HCT116 (cell line): ENCODE measurements around the gene TAF3. TPM values are rescaled to one million over a fixed set of nuclear protein-coding genes. Genes with fewer than 3 reads are reported as not detected.

Source experiments
- ATAC-seq: fragments of 200-7000 bp; cut with Tn5 transposase; 2 replicates; pipeline ENCODE4 v1.9.1; 2020; ENCODE audit warnings: mild to moderate bottlenecking, moderate library complexity
- BruUV-seq: library from RNA; stranded (reverse); fragments of 400-500 nt; replicated peaks from 2 replicates; lab custom pipeline; 2021; lab: Mats Ljungman, UMichigan
- CTCF ChIA-PET: fragments of 300-600 bp; sonication (Branson Sonifier 250); formaldehyde crosslinking; loops from one replicate; lab custom pipeline; 2021; ENCODE audit warnings: antibody characterized with exemption; lab: Charles Lee
- POLR2A ChIA-PET: fragments of 300-600, 350-600 bp; sonication (Branson Sonifier 250); formaldehyde crosslinking; loops from one replicate; lab custom pipeline; 2021; ENCODE audit warnings: antibody characterized with exemption; lab: Charles Lee
- RAD21 ChIA-PET, 2 experiments: fragments of 300-600 bp; sonication (Branson Sonifier 250); formaldehyde crosslinking; loops; one replicate each; lab custom pipeline; 2023; ENCODE audit warnings: low total read pairs in 2 of 2; ENCODE audit not compliant: uncharacterized antibody in 2 of 2, unreplicated experiment in 2 of 2, low non-redundant PET in 1 of 2; lab: Charles Lee
- DNase-seq: peaks from one replicate; pipeline ENCODE4 v3.0.0-alpha.2; 2010; ENCODE audit warnings: low read depth, low spot score
- H2AFZ ChIP-seq: fragments of 200-600 bp; shearing (Covaris generic), sonication (generic); 2 replicates; pipeline ENCODE4 v1.6.1; 2017; ENCODE audit warnings: low read depth, mixed run types, mixed read lengths, antibody characterized with exemption, low read length; ENCODE audit not compliant: poor library complexity, severe bottlenecking
- H3K27ac ChIP-seq: 2 replicates; pipeline ENCODE4 v1.5.1; 2012; ENCODE audit warnings: low read depth, low read length
- H3K27me3 ChIP-seq: fragments of 200-600 bp; sonication (generic); 2 replicates; pipeline ENCODE4 v1.6.1; 2016; ENCODE audit warnings: mixed run types, low read length, mixed read lengths; ENCODE audit not compliant: insufficient read depth
- H3K36me3 ChIP-seq, 2 experiments: fragments of 200-500 bp in 1 of 2; fragments of 200-600 bp in 1 of 2; sonication (Bioruptor generic) in 1 of 2; sonication (generic) in 1 of 2; 2 replicates each; pipeline versions ENCODE4 v1.5.1 to v1.6.1; 2014 to 2016; ENCODE audit warnings: low read length in 2 of 2, inconsistent platforms in 1 of 2, mixed read lengths in 1 of 2, mixed run types in 1 of 2; ENCODE audit not compliant: insufficient read depth in 2 of 2, control insufficient read depth in 1 of 2
- H3K4me1 ChIP-seq, 2 experiments: fragments of 200-600 bp in 1 of 2; sonication (generic) in 1 of 2; 2 replicates each; pipeline versions ENCODE4 v1.5.1 to v1.6.1; 2012 to 2017; ENCODE audit warnings: low read length in 2 of 2, inconsistent platforms in 1 of 2, mild to moderate bottlenecking in 1 of 2, mixed read lengths in 1 of 2, mixed run types in 1 of 2, moderate library complexity in 1 of 2; ENCODE audit not compliant: insufficient read depth in 2 of 2, control insufficient read depth in 1 of 2
- H3K4me2 ChIP-seq: fragments of 200-600 bp; sonication (generic); 2 replicates; pipeline ENCODE4 v1.6.1; 2017; ENCODE audit warnings: mixed run types, low read length, mixed read lengths
- H3K4me3 ChIP-seq, 2 experiments: fragments of 200-600 bp in 1 of 2; sonication (generic) in 1 of 2; replicated peaks in 1 of 2; 2 replicates each; pipeline ENCODE4 v1.5.1; 2011 to 2016; ENCODE audit warnings: low read length in 2 of 2, control low read depth in 1 of 2, low read depth in 1 of 2, mild to moderate bottlenecking in 1 of 2, mixed read lengths in 1 of 2, mixed run types in 1 of 2
- H3K79me2 ChIP-seq: fragments of 200-600 bp; sonication (generic); 2 replicates; pipeline ENCODE4 v1.6.1; 2017; ENCODE audit warnings: mild to moderate bottlenecking, mixed run types, low read length, moderate library complexity, mixed read lengths; ENCODE audit not compliant: insufficient read depth
- H3K9ac ChIP-seq: fragments of 200-600 bp; sonication (generic); 2 replicates; pipeline ENCODE4 v1.6.1; 2016; ENCODE audit warnings: low read length, mixed read lengths
- H3K9me2 ChIP-seq: fragments of 200-600 bp; sonication (generic), shearing (Covaris generic); 2 replicates; pipeline ENCODE4 v1.6.1; 2017; ENCODE audit warnings: mixed run types, mild to moderate bottlenecking, moderate library complexity; ENCODE audit not compliant: insufficient read depth
- H3K9me3 ChIP-seq, 2 experiments: fragments of 200-500 bp in 1 of 2; fragments of 200-600 bp in 1 of 2; sonication (Bioruptor generic) in 1 of 2; sonication (generic) in 1 of 2; 2 replicates each; pipeline ENCODE4 v1.6.1; 2014 to 2017; ENCODE audit warnings: low read length in 2 of 2, mixed read lengths in 2 of 2, inconsistent platforms in 1 of 2, low read depth in 1 of 2, mild to moderate bottlenecking in 1 of 2, mixed run types in 1 of 2, moderate library complexity in 1 of 2; ENCODE audit not compliant: control insufficient read depth in 1 of 2, insufficient read depth in 1 of 2
- H4K20me1 ChIP-seq: fragments of 200-600 bp; sonication (generic), shearing (Covaris generic); 2 replicates; pipeline ENCODE4 v1.6.1; 2017; ENCODE audit warnings: mixed run types, mild to moderate bottlenecking, moderate library complexity; ENCODE audit not compliant: insufficient read depth
- CEBPB ChIP-seq: IDR thresholded peaks from 2 replicates; pipeline ENCODE4 v1.6.1; 2012; ENCODE audit warnings: low read depth
- EGR1 ChIP-seq: IDR thresholded peaks from 2 replicates; pipeline ENCODE4 v1.6.1; 2012; ENCODE audit warnings: low read depth
- ELF1 ChIP-seq: IDR thresholded peaks from 2 replicates; pipeline ENCODE4 v1.6.1; 2012; ENCODE audit warnings: low read depth, borderline replicate concordance
- EZH2 ChIP-seq: fragments of 200-600 bp; sonication (generic); IDR thresholded peaks from 2 replicates; pipeline ENCODE4 v1.6.1; 2017; ENCODE audit warnings: antibody characterized with exemption, mixed run types
- EZH2phosphoT487 ChIP-seq: fragments of 200-600 bp; IDR thresholded peaks from 2 replicates; pipeline ENCODE4 v1.6.1; 2018; ENCODE audit warnings: antibody characterized with exemption, borderline replicate concordance
- RAD21 ChIP-seq: IDR thresholded peaks from 2 replicates; pipeline ENCODE4 v1.6.1; 2012; ENCODE audit warnings: low read depth, mild to moderate bottlenecking
- SRF ChIP-seq: IDR thresholded peaks from 2 replicates; pipeline ENCODE4 v1.6.1; 2012; ENCODE audit warnings: low read depth
- ZNF274 ChIP-seq: fragments of 200-500 bp; sonication (Bioruptor generic); IDR thresholded peaks from 2 replicates; pipeline ENCODE4 v1.6.1; 2014; ENCODE audit warnings: mild to moderate bottlenecking, low read depth, low read length, inconsistent platforms
- intact Hi-C: fragments of 100-400 bp; cut with micrococcal nuclease; formaldehyde crosslinking; loops from 2 replicates; pipeline ENCODE4 v1.10.0; 2022
- total RNA-seq: library from RNA; stranded (reverse); gene quantifications from one replicate; pipeline ENCODE4 v1.2.1, GENCODE V29; 2021; ENCODE audit not compliant: unreplicated experiment
- TF ChIP-seq, protein P1 (sequence below): IDR thresholded peaks from 2 replicates; pipeline ENCODE4 v1.6.1; 2012
- TF ChIP-seq, protein P2 (sequence below): IDR thresholded peaks from 2 replicates; pipeline ENCODE4 v1.6.1; 2012
- TF ChIP-seq, protein P3 (sequence below), 3 experiments: fragments of 200-600 bp in 1 of 3; sonication (generic) in 1 of 3; IDR thresholded peaks in 2 of 3; conservative IDR thresholded peaks in 1 of 3; 2 replicates each; pipeline ENCODE4 v1.5.1; 2012 to 2017; ENCODE audit warnings: low read depth in 2 of 3, low read length in 2 of 3, antibody characterized with exemption in 1 of 3, borderline replicate concordance in 1 of 3, control low read depth in 1 of 3, mild to moderate bottlenecking in 1 of 3, mixed read lengths in 1 of 3, mixed run types in 1 of 3, moderate library complexity in 1 of 3; ENCODE audit not compliant: insufficient read depth in 1 of 3

TAF3 gene
- total RNA-seq, 1 experiment from 2014 or later: 8.0 TPM

DNA sequence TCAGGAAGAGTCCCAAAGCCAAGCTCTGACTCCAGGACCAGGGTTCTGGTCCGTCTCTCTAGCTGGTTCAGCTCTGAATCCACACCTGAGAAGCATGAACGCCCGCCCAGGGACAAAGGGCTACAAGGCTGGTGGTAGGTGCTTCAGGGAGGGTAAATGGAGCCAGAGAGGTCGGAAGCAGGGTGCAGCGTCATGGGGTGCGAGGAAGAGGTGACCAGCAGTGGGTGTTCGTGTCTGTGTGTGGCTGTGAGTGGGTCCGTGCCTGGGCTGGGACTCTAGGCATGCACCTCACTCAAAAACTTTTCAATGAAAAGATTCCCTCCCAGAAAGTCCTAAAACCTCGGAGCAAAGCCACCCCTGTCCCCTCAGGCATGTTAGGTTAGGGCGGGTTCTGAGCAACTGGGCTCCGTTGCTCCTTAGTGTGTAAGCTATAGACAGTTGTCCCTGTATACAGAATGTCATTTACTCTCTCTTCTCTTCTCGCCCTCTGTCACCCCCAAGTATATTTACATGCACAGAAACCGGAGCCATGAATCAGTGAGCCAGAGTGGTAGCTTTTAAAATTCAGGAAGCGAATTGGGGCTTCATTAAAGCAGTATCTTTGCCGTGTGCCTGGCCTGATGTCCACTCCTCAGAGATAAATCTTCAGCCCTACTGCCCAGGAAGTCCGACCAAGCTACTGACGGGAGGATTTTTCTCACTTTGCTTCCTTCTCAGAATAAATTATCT, 223.9 kb downstream of the TAF3 start:
- ChIA-PET POLR2A (no interaction called here), RAD21 (no interaction called here), CTCF (no interaction called here)
- no peak overlapping the region for H3K27ac ChIP-seq
- no peaks in the 10 kb centered on the region for H4K20me1 ChIP-seq
- no peaks in the 10 kb centered on the region for H3K9me2 ChIP-seq
- no TSS peak for BruUV-seq
- no peak overlapping the region for H3K9ac ChIP-seq
- H3K27me3 ChIP-seq: peaks cover 74% of the 10 kb centered on the region
- TF ChIP-seq EGR1 (no peak), EZH2phosphoT487 (no peak), EZH2 (no peak), SRF (no peak), RAD21 (no peak), ZNF274 (no peak), CEBPB (no peak), ELF1 (no peak)
- TF ChIP-seq, protein P1, sequence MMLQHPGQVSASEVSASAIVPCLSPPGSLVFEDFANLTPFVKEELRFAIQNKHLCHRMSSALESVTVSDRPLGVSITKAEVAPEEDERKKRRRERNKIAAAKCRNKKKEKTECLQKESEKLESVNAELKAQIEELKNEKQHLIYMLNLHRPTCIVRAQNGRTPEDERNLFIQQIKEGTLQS: no peak
- TF ChIP-seq, protein P2, sequence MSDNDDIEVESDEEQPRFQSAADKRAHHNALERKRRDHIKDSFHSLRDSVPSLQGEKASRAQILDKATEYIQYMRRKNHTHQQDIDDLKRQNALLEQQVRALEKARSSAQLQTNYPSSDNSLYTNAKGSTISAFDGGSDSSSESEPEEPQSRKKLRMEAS: no peak
- TF ChIP-seq, protein P3, sequence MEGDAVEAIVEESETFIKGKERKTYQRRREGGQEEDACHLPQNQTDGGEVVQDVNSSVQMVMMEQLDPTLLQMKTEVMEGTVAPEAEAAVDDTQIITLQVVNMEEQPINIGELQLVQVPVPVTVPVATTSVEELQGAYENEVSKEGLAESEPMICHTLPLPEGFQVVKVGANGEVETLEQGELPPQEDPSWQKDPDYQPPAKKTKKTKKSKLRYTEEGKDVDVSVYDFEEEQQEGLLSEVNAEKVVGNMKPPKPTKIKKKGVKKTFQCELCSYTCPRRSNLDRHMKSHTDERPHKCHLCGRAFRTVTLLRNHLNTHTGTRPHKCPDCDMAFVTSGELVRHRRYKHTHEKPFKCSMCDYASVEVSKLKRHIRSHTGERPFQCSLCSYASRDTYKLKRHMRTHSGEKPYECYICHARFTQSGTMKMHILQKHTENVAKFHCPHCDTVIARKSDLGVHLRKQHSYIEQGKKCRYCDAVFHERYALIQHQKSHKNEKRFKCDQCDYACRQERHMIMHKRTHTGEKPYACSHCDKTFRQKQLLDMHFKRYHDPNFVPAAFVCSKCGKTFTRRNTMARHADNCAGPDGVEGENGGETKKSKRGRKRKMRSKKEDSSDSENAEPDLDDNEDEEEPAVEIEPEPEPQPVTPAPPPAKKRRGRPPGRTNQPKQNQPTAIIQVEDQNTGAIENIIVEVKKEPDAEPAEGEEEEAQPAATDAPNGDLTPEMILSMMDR (IDR thresholded peaks at IDR 0.05 in 2 of 3, conservative IDR thresholded peaks at IDR 0.05 in 1 of 3; ENCODE audit: borderline replicate concordance in 1 of 3, insufficient read depth in 1 of 3, low read depth in 2 of 3, low read length in 2 of 3): no peak
- ATAC-seq: no peak
- H3K4me2 ChIP-seq: no peak overlapping the region
- H3K4me3 ChIP-seq: no peak overlapping the region
- no peaks in the 10 kb centered on the region for H3K4me1 ChIP-seq
- H3K36me3 ChIP-seq: no peaks in the 10 kb centered on the region
- intact Hi-C loops: no loop called here
- no peak overlapping the region for H2AFZ ChIP-seq
- DNase-seq: no peak
- no peaks in the 10 kb centered on the region for H3K79me2 ChIP-seq
- H3K9me3 ChIP-seq: no peaks in the 10 kb centered on the region
